DMS 273 (cell line): ENCODE results near the gene MBL2.

Experiments
- DNase-seq: peaks from one replicate; lab custom pipeline; 2025; ENCODE audit not compliant: unreplicated experiment; lab: John Stamatoyannopoulos, UW

Gene MBL2

GRCh38 chr10:52774182-52774581, 1.6 kb upstream of the MBL2 start:
- no peak for DNase-seq

- DNase-seq = no peak
Measured at GRCh38 chr10:52771534-52772445, 794 bp downstream of the MBL2 start.

- DNase-seq = no peak
Measured at GRCh38 chr10:52770904-52771303, 1.7 kb downstream of the MBL2 start.

GRCh38 chr10:52769966-52770365, 2.6 kb downstream of the MBL2 start:
- no peak for DNase-seq

GRCh38 chr10:52768001-52768532, 4.5 kb downstream of the MBL2 start:
- DNase-seq = no peak

GRCh38 chr10:52762088-52762487, 10.5 kb downstream of the MBL2 start:
- DNase-seq = no peak

GRCh38 chr10:52759154-52759553, 13.4 kb downstream of the MBL2 start:
- DNase-seq = no peak

- no peak for DNase-seq
Measured at GRCh38 chr10:52758406-52758805, 14.2 kb downstream of the MBL2 start.

GRCh38 chr10:52757773-52758172, 14.8 kb downstream of the MBL2 start:
- no peak for DNase-seq

- no peak for DNase-seq
Measured at GRCh38 chr10:52756966-52757365, 15.6 kb downstream of the MBL2 start.

GRCh38 chr10:52756295-52756694, 16.3 kb downstream of the MBL2 start:
- no peak for DNase-seq

- DNase-seq = no peak
Measured at GRCh38 chr10:52755297-52756062, 17.1 kb downstream of the MBL2 start.

GRCh38 chr10:52752801-52753445, 19.7 kb downstream of the MBL2 start:
- DNase-seq = no peak

- no peak for DNase-seq
Measured at GRCh38 chr10:52752261-52752660, 20.3 kb downstream of the MBL2 start.

GRCh38 chr10:52751337-52751736, 21.2 kb downstream of the MBL2 start:
- no peak for DNase-seq

- DNase-seq = no peak
Measured at GRCh38 chr10:52750629-52751028, 22.0 kb downstream of the MBL2 start.

- no peak for DNase-seq
Measured at GRCh38 chr10:52747694-52748093, 24.9 kb downstream of the MBL2 start.

GRCh38 chr10:52746169-52746568, 26.4 kb downstream of the MBL2 start:
- no peak for DNase-seq

- no peak for DNase-seq
Measured at GRCh38 chr10:52744057-52744805, 28.4 kb downstream of the MBL2 start.

GRCh38 chr10:52742731-52743130, 29.9 kb downstream of the MBL2 start:
- no peak for DNase-seq

GRCh38 chr10:52741851-52742250, 30.7 kb downstream of the MBL2 start:
- DNase-seq = no peak
